Vagina (tissue), 2 donors: ENCODE data around the gene ARHGAP10.

Source experiments
- POLR2A ChIP-seq, 2 donors: fragments of 450-650 bp; IDR thresholded peaks; one replicate each; pipeline ENCODE4 v1.6.1; 2017; ENCODE audit warnings: antibody characterized with exemption in 2 of 2, mild to moderate bottlenecking in 2 of 2, moderate library complexity in 2 of 2
- POLR2AphosphoS5 ChIP-seq, 2 donors: sonication (generic); formaldehyde crosslinking; IDR thresholded peaks; one replicate each; pipeline ENCODE4 v1.9.0; 2017; ENCODE audit warnings: antibody characterized with exemption in 2 of 2, mild to moderate bottlenecking in 2 of 2, low read depth in 1 of 2; ENCODE audit not compliant: insufficient read depth in 1 of 2
- TF ChIP-seq, protein P1 (sequence below), 3 experiments: fragments of 450-650 bp in 2 of 3; fragments of 200-600 bp in 1 of 3; sonication (generic) in 1 of 3; IDR thresholded peaks; one replicate each; pipeline ENCODE4 v1.5.1; 2017 to 2019; ENCODE audit warnings: antibody characterized with exemption in 3 of 3, mild to moderate bottlenecking in 2 of 3, moderate library complexity in 2 of 3

GRCh38 chr4:147996859-147997258 is 265.0 kb downstream of the ARHGAP10 start:
- TF ChIP-seq, protein P1, sequence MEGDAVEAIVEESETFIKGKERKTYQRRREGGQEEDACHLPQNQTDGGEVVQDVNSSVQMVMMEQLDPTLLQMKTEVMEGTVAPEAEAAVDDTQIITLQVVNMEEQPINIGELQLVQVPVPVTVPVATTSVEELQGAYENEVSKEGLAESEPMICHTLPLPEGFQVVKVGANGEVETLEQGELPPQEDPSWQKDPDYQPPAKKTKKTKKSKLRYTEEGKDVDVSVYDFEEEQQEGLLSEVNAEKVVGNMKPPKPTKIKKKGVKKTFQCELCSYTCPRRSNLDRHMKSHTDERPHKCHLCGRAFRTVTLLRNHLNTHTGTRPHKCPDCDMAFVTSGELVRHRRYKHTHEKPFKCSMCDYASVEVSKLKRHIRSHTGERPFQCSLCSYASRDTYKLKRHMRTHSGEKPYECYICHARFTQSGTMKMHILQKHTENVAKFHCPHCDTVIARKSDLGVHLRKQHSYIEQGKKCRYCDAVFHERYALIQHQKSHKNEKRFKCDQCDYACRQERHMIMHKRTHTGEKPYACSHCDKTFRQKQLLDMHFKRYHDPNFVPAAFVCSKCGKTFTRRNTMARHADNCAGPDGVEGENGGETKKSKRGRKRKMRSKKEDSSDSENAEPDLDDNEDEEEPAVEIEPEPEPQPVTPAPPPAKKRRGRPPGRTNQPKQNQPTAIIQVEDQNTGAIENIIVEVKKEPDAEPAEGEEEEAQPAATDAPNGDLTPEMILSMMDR (IDR thresholded peaks at IDR 0.05) = no peak
- TF ChIP-seq POLR2AphosphoS5 (IDR thresholded peaks at IDR 0.05; ENCODE audit: insufficient read depth in 1 of 2, low read depth in 1 of 2) (no peak), POLR2A (IDR thresholded peaks at IDR 0.05) (no peak)
